ENCODE measurements around the gene KLHL5. TPM values are rescaled to one million over a fixed set of nuclear protein-coding genes. Genes with fewer than 3 reads are reported as not detected.

Gene KLHL5
- polyA plus RNA-seq, 1 experiment = 77.4 TPM

- Histone ChIP-seq H3K36me3 (ENCODE audit: control insufficient read depth, insufficient read depth, low read length) (no peaks in the 10 kb centered on the region), H3K27me3 (ENCODE audit: control insufficient read depth, insufficient read depth, low read length) (no peaks in the 10 kb centered on the region), H3K4me3 (ENCODE audit: low read depth, low read length) (peak overlapping the region; percentile 50)
- CTCF ChIA-PET = interaction anchor here (0.7 to 1.2 kb wide), 3 partner anchors 8 to 168 kb away, joined by 3 read pairs; no protein-coding TSS in a partner anchor
- POLR2A ChIA-PET = interaction anchor here (0.6 kb wide), 1 partner anchor 59 kb away, joined by 3 read pairs; no protein-coding TSS in a partner anchor
- DNase-seq (ENCODE audit: low read depth) = peak; percentile 46
- TF ChIP-seq CTCF (IDR thresholded peaks at IDR 0.05; ENCODE audit: insufficient read depth, low read depth, low read length) = peak; percentile 21; the same call in 1 of the 2 replicates
Measured at GRCh38 chr4:39044364-39044955, 17.6 kb upstream of the KLHL5 start.

GRCh38 chr4:39044956-39045826 is 16.8 kb upstream of the KLHL5 start:
- POLR2A ChIA-PET = no interaction called here
- H3K4me3 ChIP-seq (ENCODE audit: low read depth, low read length) = peak overlapping the region; percentile 50
- no peak for DNase-seq (ENCODE audit: low read depth)
- H3K27me3 ChIP-seq (ENCODE audit: control insufficient read depth, insufficient read depth, low read length) = no peaks in the 10 kb centered on the region
- H3K36me3 ChIP-seq (ENCODE audit: control insufficient read depth, insufficient read depth, low read length) = no peaks in the 10 kb centered on the region
- CTCF ChIA-PET = interaction anchor here (0.6 to 0.7 kb wide), 2 partner anchors 64 to 980 kb away, joined by 3 to 5 read pairs; no protein-coding TSS in a partner anchor
- no peak for TF ChIP-seq CTCF (IDR thresholded peaks at IDR 0.05; ENCODE audit: insufficient read depth, low read depth, low read length)

DNA sequence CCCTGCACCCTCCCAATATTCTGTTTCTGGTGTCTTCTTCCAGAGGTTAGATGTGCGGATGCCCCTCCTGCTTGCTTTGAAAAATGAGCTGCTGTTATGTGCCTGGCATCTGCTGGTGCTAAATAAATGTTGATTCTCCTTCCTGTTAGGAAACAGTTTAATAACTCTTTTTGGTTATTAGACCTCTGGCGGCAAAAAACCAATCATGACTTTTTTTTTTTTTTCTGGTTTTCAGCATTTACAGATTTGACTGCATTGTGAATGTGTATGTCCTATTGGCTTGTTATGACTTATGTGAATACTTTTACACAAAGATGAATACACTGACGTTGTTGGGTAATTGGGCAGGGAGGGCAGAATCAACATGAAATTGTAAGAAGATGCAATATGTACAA is 16.2 kb upstream of the KLHL5 start:
- POLR2A ChIA-PET = no interaction called here
- no peak for TF ChIP-seq CTCF (IDR thresholded peaks at IDR 0.05; ENCODE audit: insufficient read depth, low read depth, low read length)
- DNase-seq (ENCODE audit: low read depth) = no peak
- Histone ChIP-seq H3K4me3 (ENCODE audit: low read depth, low read length) (peak overlapping the region; percentile 50), H3K36me3 (ENCODE audit: control insufficient read depth, insufficient read depth, low read length) (no peaks in the 10 kb centered on the region), H3K27me3 (ENCODE audit: control insufficient read depth, insufficient read depth, low read length) (no peaks in the 10 kb centered on the region)
- CTCF ChIA-PET = interaction anchor here (0.6 to 0.7 kb wide), 3 partner anchors 64 to 981 kb away, joined by 3 to 5 read pairs (median 3); no protein-coding TSS in a partner anchor

DNA sequence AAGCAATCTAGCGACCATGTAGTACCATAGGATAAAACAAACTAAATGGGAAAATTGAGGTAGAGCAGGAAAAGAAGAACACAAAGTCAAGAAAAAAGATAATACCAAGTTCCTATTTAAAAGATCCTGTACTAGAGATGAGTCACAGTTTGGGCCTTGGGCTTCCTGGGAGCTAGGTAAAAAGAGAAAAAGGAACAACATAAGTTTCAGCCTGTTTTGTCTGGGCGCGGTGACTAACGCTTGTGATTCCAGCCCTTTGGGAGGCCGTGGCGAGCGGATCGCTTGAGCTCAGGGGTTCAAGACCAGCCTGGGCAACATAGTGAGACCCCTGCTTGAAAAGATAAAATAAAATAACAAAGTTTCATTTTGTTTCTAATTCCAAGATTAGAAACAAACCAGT is 15.8 kb upstream of the KLHL5 start:
- H3K27me3 ChIP-seq (ENCODE audit: control insufficient read depth, insufficient read depth, low read length) = no peaks in the 10 kb centered on the region
- H3K4me3 ChIP-seq (ENCODE audit: low read depth, low read length) = peak overlapping the region; percentile 50
- ChIA-PET POLR2A (no interaction called here), CTCF (interaction anchor here (0.7 kb wide), 1 partner anchor 186 kb away, joined by 3 read pairs; no protein-coding TSS in a partner anchor)
- TF ChIP-seq CTCF (IDR thresholded peaks at IDR 0.05; ENCODE audit: insufficient read depth, low read depth, low read length) = no peak
- no peak for DNase-seq (ENCODE audit: low read depth)
- no peaks in the 10 kb centered on the region for H3K36me3 ChIP-seq (ENCODE audit: control insufficient read depth, insufficient read depth, low read length)

GRCh38 chr4:39047681-39048080 is 14.4 kb upstream of the KLHL5 start:
- no peak for DNase-seq (ENCODE audit: low read depth)
- H3K4me3 ChIP-seq (ENCODE audit: low read depth, low read length) = no peak overlapping the region
- no peaks in the 10 kb centered on the region for H3K36me3 ChIP-seq (ENCODE audit: control insufficient read depth, insufficient read depth, low read length)
- ChIA-PET CTCF (interaction anchor here (0.6 to 1.9 kb wide), 2 partner anchors 11 to 88 kb away, joined by 3 to 4 read pairs; no protein-coding TSS in a partner anchor), POLR2A (no interaction called here)
- H3K27me3 ChIP-seq (ENCODE audit: control insufficient read depth, insufficient read depth, low read length) = no peaks in the 10 kb centered on the region
- no peak for TF ChIP-seq CTCF (IDR thresholded peaks at IDR 0.05; ENCODE audit: insufficient read depth, low read depth, low read length)
